GM21526 (cell line): ENCODE measurements around the gene EPS8L1.
A peak's percentile ranks its signal among the peaks of the same experiment; 100 is the strongest.
"Not testable (repeated sequence)": the region's sequence is repeated elsewhere in the genome, so short reads cannot be mapped to it uniquely, and the experiment has no call there.

Experiments
- ATAC-seq: cut with Tn5 transposase; IDR thresholded peaks from one replicate; pipeline ENCODE4 v1.9.1; 2021; ENCODE audit warnings: moderate library complexity; ENCODE audit not compliant: unreplicated experiment, low FRiP score

The EPS8L1 gene

DNA sequence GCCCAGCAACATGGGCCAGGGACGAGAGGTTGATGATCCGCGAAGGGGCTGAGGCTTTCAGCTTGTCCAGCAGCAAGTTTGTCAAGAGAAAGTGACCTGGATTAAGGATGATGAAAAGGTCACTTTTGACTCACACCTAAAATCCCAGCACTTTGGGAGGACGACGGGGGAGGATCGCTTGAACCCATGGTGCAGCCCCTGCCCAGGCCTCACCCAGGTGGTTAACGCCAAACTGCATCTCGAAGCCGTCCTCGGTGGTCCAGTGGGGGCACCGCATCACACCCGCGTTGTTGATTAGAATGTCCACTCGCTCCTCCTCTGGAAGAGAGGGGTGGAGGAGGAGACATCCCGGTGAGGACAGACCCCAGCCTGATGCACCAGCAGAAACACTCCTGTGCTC is 27.2 kb upstream of the EPS8L1 start:
- ATAC-seq = no peak

DNA sequence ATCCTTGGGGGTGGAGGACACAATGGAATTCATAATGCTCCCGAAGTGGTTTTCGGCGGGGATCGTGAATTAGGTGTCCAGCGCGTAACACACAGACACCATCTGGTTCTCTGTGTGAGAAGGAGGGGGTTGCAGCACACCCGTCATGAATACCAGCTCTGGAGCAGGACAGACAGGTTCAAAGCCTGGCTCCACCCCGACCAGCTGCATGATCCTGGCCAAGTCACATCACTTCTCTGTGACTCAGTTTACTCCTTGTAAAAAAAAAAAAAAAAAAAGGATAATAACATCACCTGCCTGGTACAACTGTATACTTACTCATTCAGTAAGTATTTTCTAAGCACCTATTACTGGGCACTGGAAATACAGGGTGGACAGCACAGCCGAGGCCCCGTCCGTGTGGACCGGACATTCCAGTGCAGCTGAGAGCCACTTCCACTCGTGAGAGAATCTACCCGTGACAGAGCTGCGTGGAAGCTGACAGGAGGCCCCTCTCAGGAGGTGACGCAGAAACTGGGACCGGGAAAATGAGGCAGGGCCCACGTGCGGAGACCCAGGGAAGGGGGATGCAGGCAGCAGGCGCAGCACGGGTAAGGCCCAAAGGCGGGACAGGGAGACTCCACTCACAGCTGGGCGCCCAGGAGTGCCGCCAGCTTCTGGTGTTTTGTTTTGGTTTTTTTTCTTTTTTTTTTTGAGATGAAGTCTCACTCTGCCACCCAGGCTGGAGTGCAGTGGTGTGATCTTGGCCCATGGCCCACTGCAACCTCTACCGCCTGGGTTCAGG is 24.7 kb upstream of the EPS8L1 start:
- no peak for ATAC-seq

DNA sequence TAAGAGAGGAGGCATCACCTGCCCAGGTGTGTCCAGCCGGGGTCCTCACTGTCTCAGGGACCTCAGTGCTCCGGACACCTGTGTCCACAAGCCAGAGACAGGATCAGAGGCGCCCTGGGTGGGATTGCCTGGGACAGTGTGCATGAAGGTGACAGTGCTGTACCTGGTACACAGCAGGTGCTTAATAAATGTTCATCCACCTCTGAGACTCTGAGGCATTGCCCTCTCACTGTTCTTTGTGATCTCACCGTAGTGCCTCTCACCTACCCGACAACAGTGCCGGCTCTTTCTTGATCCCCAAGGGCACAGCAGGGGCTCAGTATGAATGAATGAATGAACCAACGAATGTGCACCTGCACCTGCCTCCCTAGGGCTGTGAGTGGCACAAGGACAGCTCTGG is 21.9 kb upstream of the EPS8L1 start:
- ATAC-seq = no peak

DNA sequence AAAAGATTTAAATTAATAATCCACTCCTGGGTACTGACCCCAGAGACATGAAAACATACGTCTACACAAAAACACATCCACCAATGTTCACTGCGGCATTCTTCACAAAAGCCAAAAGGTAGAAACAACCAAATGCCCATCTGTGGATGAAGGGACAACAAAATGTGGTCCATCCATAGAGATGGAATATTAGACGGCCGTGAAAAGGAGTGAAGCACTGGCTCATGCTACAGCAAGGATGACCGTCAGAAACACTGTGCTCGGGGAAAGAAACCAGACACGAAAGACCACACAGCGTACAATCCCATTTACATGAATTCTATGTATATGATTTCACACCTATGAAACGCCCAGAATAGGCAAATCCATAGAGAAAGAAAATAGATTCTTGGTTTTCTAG is 18.8 kb upstream of the EPS8L1 start:
- ATAC-seq = no peak

DNA sequence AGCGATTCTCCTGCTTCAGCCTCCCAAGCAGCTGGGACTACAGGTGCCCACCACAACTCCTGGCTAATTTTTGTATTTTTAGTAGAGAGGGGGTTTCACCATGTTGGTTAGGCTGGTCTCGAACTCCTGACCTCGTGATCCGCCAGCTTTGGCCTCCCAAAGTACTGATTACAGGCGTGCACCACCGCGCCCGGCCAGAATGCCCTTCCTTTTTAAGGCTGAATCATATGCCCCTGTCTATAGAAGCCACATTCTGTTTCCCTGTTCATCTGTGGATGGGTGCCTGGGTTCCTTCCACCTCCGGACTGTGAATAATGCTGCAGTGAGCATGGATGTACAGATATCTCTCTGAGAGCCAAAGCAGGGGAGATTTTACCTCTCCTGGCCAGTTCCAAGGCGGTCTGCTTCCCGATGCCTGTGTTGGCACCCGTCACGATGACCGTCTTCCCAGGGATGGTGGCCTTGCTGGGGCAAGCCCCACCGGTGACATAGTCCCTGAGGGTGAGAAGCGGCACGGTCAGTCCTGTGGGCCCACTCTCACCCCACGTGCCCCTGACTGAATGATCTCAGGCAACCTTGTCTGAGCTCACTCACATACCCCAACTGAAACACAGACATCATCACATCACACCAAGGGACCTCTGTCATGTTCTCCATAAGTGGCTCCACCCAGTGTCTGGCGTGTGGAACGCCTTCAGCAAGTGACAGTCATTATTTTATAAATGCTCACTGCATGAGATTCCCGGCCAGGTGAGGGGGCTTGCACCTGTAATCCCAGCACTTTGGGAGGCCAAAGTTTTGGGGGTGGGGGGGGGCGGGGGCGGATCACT is 16.7 kb upstream of the EPS8L1 start:
- ATAC-seq = no peak

DNA sequence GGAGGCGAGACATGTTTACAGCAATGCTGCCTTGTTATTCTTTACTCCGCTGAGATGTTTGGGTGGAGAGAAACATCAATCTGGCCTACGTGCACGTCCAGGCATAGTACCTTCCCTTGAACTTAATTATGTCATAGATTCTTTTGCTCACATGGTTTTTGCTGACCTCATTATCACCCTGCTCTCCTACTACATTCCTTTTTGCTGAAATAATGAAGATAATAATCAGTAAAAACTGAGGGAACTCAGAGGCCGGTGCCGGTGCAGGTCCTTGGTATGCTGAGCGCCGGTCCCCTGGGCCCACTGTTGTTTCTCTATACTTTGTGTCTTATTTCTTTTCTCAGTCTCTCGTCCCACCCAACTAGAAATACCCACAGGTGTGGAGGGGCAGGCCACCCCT is 15.4 kb upstream of the EPS8L1 start:
- ATAC-seq = not testable (repeated sequence)

DNA sequence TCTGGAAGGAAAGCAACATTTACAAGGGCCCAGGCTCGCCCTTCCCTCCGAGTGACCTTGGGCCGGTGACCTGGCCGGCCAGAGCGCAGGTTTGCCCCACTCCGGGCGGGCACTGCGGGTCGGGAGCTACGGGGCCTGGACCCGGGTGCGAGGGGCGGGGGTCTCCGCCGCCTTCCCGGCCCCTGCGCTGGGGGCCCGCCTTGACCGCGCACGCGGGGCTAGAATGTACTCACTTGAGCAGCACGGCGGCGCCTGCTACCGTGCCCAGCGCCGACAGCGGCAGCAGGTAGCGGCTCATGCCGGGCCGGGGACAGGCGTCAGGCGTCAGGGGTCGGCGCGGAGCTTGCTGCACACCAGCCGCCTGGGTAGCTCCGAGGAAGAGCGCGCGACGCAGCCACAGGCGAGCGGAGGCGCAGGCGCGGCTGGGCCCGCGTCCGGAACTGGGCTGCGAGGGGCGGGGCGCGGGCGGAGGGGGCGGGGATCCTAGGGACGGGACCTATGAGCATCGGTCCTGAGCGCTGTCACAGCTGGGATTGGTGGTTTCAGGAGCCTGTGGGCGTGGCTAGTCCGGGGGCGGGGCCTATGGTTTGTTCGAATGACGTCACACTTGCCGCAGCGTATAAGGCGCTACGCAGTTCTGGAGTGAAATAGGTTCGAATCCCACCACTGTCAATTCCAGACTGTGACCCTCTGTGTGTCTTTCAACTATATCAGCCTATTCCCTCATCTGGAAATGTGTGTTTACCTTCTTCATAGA is 12.8 kb upstream of the EPS8L1 start, which contains the start of gene RDH13:
TSS of gene RDH13 (minus strand) at position 414 of the 757 bp plus-strand sequence. CDS start at position 298, 116 bp downstream.
- peak; percentile 77 for ATAC-seq

DNA sequence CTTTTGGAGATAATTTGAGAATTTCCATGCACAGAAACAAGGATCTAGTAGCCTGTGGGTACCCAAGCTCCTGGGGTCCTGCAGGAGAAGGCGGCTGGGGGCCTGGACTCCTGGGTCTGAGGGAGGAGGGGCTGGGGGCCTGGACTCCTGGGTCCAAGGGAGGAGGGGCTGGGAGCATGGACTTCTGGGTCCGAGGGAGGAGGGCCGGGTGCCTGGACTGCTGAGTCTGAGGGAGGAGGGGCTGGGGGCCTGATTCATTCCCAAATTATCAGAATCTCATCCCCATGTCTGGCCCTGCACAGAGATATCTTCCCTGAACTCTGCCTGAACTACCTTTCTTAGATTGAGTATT is 12.2 kb upstream of the EPS8L1 start:
- ATAC-seq = no peak

DNA sequence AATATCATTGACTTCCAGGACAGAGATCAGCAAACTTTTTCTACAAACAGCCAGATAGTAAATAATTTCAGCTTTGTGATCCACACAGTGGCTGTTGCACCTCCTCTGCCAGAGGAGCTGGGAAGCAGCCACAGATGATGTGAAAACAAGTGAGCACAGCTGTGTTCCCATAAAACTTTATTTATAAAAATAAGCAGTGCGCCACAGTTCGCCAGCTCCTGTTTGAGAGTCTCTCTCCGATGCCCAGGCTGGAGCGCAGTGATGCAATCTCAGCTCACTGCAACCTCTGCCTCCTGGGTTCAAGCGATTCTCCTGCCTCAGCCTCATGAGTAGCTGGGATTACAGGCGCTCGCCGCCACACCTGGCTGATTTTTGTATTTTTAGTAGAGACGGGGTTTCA is 10.2 kb upstream of the EPS8L1 start:
- not testable (repeated sequence) for ATAC-seq

DNA sequence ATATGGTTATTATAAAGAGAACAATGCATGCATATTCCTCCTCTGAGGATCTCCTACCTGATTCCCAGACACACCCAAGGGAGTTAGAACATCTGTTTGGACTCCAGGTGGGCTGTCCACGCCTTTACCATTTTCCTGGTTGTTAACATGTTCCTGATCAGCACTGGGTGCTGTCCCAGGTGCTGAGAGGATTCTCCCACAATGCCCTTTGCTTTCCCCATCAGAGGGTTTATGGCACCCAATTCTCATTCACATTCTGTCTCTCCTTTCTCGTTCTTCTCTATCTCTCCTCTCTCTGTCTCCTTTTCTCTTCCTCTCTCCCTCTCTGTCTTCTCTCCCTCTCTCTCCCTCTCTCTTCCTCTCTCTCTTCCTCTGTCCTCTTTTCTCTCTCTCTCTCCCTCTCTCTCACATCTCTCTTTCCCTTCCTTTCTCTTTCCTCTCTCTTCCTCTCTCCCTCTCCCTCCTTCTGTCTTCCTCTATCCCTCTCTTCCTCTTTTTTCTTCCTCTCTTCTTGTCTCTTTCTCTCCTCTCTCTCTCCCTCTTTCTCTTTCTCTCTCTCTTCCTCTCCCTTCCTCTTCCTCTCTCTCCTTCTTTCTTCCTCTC is 9.5 kb upstream of the EPS8L1 start:
- no peak for ATAC-seq

DNA sequence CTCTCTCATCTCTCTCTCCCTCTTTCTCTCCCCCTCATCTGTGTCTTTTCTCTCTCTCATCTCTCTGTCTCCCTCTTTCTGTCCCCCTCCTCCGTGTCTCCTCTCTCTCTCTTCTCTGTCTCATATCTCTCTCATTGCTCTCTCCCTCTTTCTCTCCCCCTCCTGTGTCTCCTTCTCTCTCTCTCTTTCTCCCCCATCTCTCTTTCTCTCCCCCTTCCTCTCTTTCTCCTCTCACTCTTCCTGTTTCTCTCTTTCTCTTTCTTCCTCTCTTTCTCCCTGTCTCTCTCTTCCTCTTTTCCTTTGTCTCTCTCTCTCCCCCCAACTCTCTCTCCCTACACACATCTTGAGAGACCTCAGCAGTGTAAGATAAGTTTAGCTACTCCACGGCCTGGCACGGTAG is 7.8 kb upstream of the EPS8L1 start:
- ATAC-seq = no peak

DNA sequence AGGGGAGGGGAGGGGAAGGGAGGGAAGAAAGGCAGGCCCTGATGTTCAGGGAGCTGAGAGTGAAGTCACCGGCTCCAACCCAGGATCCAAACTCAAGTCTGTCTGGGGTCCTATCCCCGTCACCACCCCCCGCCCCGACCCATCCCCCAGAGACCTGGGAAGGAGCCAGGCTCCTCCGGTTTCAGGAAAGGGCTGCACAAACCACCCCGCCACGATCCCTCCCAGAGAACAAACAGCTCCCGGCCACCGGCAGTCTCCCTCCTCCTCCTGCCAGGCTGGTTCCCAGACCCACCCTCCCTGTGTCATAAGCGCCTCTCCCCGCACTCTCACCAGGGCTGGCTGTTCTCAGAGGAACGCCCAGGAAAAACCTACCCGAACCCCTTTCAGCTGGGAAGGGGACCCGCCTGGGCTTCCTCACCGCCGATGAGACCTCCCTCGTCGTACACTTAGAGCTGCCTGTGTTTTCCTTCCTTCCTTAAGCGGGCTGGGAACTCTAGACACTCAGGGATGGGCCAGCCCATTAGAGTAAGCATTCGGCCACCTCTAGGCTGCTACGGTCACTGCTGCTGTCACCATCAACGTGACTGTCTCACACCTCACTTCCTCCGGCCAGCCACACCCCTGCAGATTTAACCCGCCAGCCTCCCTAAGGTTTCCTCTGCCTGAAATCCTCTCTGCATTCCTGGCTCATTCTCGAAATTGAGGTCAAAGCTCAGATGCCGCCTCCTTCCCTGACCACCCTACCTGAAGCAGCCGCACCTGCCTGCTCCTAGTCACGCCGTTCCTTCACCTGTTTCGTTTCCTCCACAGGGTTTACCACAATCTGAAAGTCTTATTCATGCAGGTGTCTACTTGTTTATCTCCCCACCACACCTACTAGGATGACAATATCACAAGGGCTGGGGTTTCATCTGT is 6.5 kb upstream of the EPS8L1 start:
- no peak for ATAC-seq

DNA sequence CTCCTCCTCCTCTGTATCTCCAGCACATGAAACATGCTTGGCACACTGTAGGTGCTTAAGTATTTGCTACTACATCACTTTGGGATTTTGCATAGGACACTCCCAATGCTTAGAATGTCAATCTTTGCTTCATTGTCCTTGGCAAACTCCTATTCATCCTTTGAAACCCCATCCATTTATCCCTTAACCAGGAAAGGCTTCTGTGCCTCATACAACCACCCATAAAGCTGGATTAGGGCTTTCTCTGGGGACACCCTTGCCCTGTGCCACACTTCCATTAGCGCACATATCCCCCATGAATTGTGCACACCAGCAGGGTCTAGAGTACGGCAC is 5.8 kb upstream of the EPS8L1 start:
- no peak for ATAC-seq

DNA sequence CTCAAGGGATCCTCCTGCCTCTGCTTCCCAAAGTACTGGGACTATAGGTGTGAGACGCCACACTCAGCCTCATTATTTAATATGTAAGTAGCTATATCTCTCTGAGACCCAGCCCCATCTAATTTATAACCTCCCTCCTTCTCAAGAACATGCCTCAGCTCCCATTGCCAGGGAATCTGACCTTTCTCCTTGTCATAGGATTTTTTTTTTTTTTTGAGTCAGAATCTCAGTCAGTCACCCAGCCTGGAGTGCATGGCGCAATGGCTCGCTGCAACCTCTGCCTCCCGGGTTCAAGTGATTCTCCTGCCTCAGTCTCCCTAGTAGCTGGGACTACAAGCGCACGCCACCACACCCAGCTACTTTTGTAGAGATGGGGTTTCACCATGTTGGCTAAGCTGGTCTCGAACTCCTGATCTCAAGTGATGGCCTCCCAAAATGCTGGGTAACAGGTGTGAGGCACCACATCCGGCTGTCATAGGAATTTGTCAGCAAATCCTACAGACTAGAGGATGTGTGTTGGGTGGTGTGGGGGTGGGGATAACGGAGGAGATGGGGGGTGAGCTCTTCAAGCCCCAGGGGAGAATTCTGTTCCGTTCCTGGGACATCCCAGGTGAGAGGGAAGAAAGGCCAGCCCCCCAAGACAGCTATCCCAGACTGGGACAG is 5.1 kb upstream of the EPS8L1 start:
- ATAC-seq = no peak

DNA sequence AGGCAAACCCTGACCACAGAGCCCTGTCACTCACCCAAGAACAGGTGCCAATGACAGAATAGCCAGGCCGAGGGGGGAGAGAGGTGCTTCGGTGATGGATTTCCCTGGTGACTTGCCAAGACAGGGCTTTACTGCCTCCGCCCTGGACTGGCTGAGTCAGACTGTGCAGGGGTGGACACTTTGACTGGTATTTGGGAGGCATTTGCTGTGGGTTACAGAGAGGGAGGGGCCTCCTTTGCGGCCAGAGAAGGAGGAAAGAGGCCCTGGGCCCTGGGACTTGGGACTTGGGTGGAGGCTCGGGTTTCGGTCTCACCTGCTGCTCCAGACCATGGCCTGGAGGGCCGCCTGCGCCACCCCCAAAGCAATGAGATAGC is 4.6 kb upstream of the EPS8L1 start:
- ATAC-seq = no peak

DNA sequence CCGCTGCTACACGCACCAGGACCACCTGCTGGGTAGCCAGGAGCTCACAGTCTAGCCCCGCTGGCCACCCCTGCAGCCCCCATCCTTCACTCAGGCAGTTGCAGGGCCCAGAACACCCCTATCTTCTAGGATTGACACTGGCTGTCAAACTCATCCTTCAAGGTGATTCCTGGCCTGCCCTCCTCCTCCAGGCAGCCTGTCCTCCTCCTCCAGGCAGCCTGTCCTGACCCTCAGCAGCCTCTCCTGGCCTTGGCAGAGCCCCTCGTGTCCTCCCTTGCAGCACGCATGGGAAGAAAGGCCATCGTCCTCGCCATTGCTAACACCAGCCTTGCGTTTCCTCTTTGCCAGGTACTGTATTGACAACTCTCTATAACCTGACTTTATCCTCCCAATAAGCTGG is 3.8 kb upstream of the EPS8L1 start:
- no peak for ATAC-seq

DNA sequence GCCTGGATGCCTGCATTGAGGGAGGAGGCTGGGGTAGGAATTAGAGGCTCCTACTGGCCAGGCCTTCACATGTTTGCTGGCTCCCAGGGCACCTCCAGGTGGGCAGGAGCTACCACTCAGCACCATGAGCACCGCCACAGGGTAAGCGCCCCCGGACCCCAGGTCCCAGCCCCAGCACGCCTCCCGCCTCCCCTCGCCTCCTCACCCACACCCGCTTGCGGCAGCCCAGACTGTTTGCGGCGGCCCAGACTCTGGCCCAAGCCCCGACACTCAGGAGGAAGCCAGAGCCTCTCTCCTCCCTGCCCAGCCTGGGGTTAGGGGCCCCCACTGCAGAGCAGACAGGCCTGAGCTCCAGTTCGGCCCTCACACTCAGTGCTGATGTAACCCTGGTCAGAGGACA is 652 bp downstream of the EPS8L1 start:
- ATAC-seq = no peak

DNA sequence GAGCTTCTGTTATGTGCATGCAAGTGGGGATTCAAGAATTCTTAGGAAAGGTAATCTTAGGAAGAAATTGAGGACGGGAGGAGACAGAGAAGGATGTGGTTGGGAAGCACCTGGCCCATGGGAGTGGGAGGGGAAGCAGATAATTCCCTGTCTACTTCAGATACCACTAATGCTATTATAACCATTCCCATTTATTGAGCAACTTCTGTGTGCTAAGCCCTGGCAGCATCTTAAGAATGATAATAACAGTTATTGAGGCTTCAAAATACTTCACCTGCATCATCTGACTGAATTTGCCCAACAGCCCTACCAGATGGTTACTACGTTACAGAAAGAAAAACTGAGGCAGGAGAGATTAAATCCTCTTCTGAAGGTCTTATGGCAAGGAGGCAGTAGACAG is 1.4 kb downstream of the EPS8L1 start:
- no peak for ATAC-seq

DNA sequence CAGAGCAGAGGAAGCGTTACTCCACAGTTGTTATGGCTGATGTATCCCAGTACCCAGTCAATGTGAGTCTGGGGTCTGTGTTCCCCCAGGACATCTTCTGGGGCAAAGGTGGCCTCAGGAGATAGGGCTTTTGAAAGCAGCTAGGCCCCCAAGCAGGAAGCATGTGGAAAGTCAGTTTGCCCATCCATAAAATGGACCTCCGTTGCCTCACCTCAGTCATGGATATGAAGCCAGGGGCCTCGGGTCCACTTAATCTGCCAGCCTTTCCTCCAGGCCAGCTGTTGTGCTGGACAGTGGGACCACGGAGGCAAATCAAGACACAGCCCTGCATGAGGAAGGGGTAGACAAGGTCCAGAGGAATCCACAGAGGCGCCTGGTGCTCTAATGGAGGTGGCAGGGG is 3.3 kb downstream of the EPS8L1 start:
- ATAC-seq = no peak
